ENCODE measurements around the gene EPHB1.

The EPHB1 gene

GRCh38 chr3:134944429-134944828 lies 149.4 kb downstream of the EPHB1 start:
- peaks cover 0 to 4% of the 10 kb centered on the region in 2 donors for H3K4me1 ChIP-seq (ENCODE audit: control insufficient read depth in 2 of 2, insufficient read depth in 1 of 2, low read depth in 1 of 2, low read length in 2 of 2)
- H3K4me2 ChIP-seq (ENCODE audit: insufficient read depth, low read length, poor library complexity, severe bottlenecking): no peak overlapping the region
- no peak overlapping the region for H2BK5ac ChIP-seq (ENCODE audit: low read length)
- H3K79me1 ChIP-seq (ENCODE audit: low read depth, low read length): no peaks in the 10 kb centered on the region
- H2AK5ac ChIP-seq (ENCODE audit: low read depth, low read length): no peak overlapping the region
- no CpG with 5 or more reads among the region's 1 CpG for WGBS, 2 donors (ENCODE audit: extremely low coverage in 2 of 2, insufficient read length in 2 of 2, insufficient replicate concordance in 1 of 2)
- H3K9me3 ChIP-seq (replicated peaks in 1 of 2; ENCODE audit: control insufficient read depth in 2 of 2, insufficient read depth in 1 of 2, low read depth in 1 of 2, low read length in 2 of 2): peaks cover 0 to 3% of the 10 kb centered on the region in 2 donors
- no peak overlapping the region for H2AFZ ChIP-seq (ENCODE audit: low read length)
- no peak for DNase-seq (ENCODE audit: low spot score)
- no peak overlapping the region for H3K9ac ChIP-seq (ENCODE audit: low read depth, low read length, poor library complexity)
- no peaks in the 10 kb centered on the region for H3K27me3 ChIP-seq (ENCODE audit: control insufficient read depth in 3 of 3, insufficient read depth in 3 of 3, low read depth in 1 of 3, low read length in 3 of 3)
- H3K23ac ChIP-seq (ENCODE audit: low read depth, low read length, poor library complexity): no peak overlapping the region
- no peaks in the 10 kb centered on the region for H3K36me3 ChIP-seq (replicated peaks in 1 of 2; ENCODE audit: control insufficient read depth in 2 of 2, insufficient read depth in 2 of 2, low read length in 2 of 2)
- H3K4me3 ChIP-seq (ENCODE audit: low read length in 2 of 2): no peak overlapping the region
- H4K91ac ChIP-seq (ENCODE audit: low read depth, low read length, poor library complexity): no peak overlapping the region
- H3K27ac ChIP-seq (replicated peaks; ENCODE audit: low read length): no peak overlapping the region
- H4K8ac ChIP-seq (ENCODE audit: low read depth, low read length): no peak overlapping the region
- H2BK120ac ChIP-seq (ENCODE audit: low read depth, low read length): no peak overlapping the region
- H2BK15ac ChIP-seq (ENCODE audit: low read length): no peak overlapping the region
- no peak overlapping the region for H3K18ac ChIP-seq (ENCODE audit: low read length)
- H2BK12ac ChIP-seq (ENCODE audit: low read length): no peak overlapping the region
- no peak overlapping the region for H3K4ac ChIP-seq (ENCODE audit: low read length)
- no peak overlapping the region for H3K14ac ChIP-seq (ENCODE audit: low read length)

- Histone ChIP-seq H2BK15ac (ENCODE audit: low read length) (no peak overlapping the region), H3K4me2 (ENCODE audit: insufficient read depth, low read length, poor library complexity, severe bottlenecking) (no peak overlapping the region), H3K4me1 (ENCODE audit: control insufficient read depth in 2 of 2, insufficient read depth in 1 of 2, low read depth in 1 of 2, low read length in 2 of 2) (no peaks in the 10 kb centered on the region), H2BK12ac (ENCODE audit: low read length) (no peak overlapping the region), H3K4me3 (ENCODE audit: low read length in 2 of 2) (no peak overlapping the region), H3K4ac (ENCODE audit: low read length) (no peak overlapping the region), H3K18ac (ENCODE audit: low read length) (no peak overlapping the region), H3K9me3 (replicated peaks in 1 of 2; ENCODE audit: control insufficient read depth in 2 of 2, insufficient read depth in 1 of 2, low read depth in 1 of 2, low read length in 2 of 2) (peaks cover 0 to 12% of the 10 kb centered on the region in 2 donors), H3K27me3 (ENCODE audit: control insufficient read depth in 3 of 3, insufficient read depth in 3 of 3, low read depth in 1 of 3, low read length in 3 of 3) (no peaks in the 10 kb centered on the region), H3K9ac (ENCODE audit: low read depth, low read length, poor library complexity) (no peak overlapping the region), H4K91ac (ENCODE audit: low read depth, low read length, poor library complexity) (no peak overlapping the region), H3K23ac (ENCODE audit: low read depth, low read length, poor library complexity) (no peak overlapping the region), H3K79me1 (ENCODE audit: low read depth, low read length) (no peaks in the 10 kb centered on the region), H2AK5ac (ENCODE audit: low read depth, low read length) (no peak overlapping the region), H2BK5ac (ENCODE audit: low read length) (no peak overlapping the region), H3K36me3 (replicated peaks in 1 of 2; ENCODE audit: control insufficient read depth in 2 of 2, insufficient read depth in 2 of 2, low read length in 2 of 2) (peaks cover 0 to 9% of the 10 kb centered on the region in 2 donors), H2AFZ (ENCODE audit: low read length) (no peak overlapping the region), H4K8ac (ENCODE audit: low read depth, low read length) (no peak overlapping the region), H3K14ac (ENCODE audit: low read length) (no peak overlapping the region), H3K27ac (replicated peaks; ENCODE audit: low read length) (no peak overlapping the region), H2BK120ac (ENCODE audit: low read depth, low read length) (no peak overlapping the region)
- DNase-seq (ENCODE audit: low spot score): no peak
- no CpG with 5 or more reads among the region's 2 CpGs for WGBS, 2 donors (ENCODE audit: extremely low coverage in 2 of 2, insufficient read length in 2 of 2, insufficient replicate concordance in 1 of 2)
Measured at GRCh38 chr3:134949150-134949549, 154.1 kb downstream of the EPHB1 start.

GRCh38 chr3:134952371-134952770 lies 157.3 kb downstream of the EPHB1 start:
- Histone ChIP-seq H3K4me3 (ENCODE audit: low read length in 2 of 2) (no peak overlapping the region), H2AK5ac (ENCODE audit: low read depth, low read length) (no peak overlapping the region), H3K27me3 (ENCODE audit: control insufficient read depth in 3 of 3, insufficient read depth in 3 of 3, low read depth in 1 of 3, low read length in 3 of 3) (no peaks in the 10 kb centered on the region), H4K91ac (ENCODE audit: low read depth, low read length, poor library complexity) (no peak overlapping the region), H3K4me2 (ENCODE audit: insufficient read depth, low read length, poor library complexity, severe bottlenecking) (no peak overlapping the region), H2BK12ac (ENCODE audit: low read length) (no peak overlapping the region), H2AFZ (ENCODE audit: low read length) (no peak overlapping the region), H3K14ac (ENCODE audit: low read length) (no peak overlapping the region), H3K23ac (ENCODE audit: low read depth, low read length, poor library complexity) (no peak overlapping the region), H3K27ac (replicated peaks; ENCODE audit: low read length) (no peak overlapping the region), H3K79me1 (ENCODE audit: low read depth, low read length) (no peaks in the 10 kb centered on the region), H3K4ac (ENCODE audit: low read length) (no peak overlapping the region), H3K18ac (ENCODE audit: low read length) (no peak overlapping the region), H3K9ac (ENCODE audit: low read depth, low read length, poor library complexity) (no peak overlapping the region), H3K36me3 (replicated peaks in 1 of 2; ENCODE audit: control insufficient read depth in 2 of 2, insufficient read depth in 2 of 2, low read length in 2 of 2) (peaks cover 0 to 9% of the 10 kb centered on the region in 2 donors), H2BK15ac (ENCODE audit: low read length) (no peak overlapping the region), H2BK5ac (ENCODE audit: low read length) (no peak overlapping the region), H2BK120ac (ENCODE audit: low read depth, low read length) (no peak overlapping the region), H4K8ac (ENCODE audit: low read depth, low read length) (no peak overlapping the region), H3K4me1 (ENCODE audit: control insufficient read depth in 2 of 2, insufficient read depth in 1 of 2, low read depth in 1 of 2, low read length in 2 of 2) (no peaks in the 10 kb centered on the region), H3K9me3 (replicated peaks in 1 of 2; ENCODE audit: control insufficient read depth in 2 of 2, insufficient read depth in 1 of 2, low read depth in 1 of 2, low read length in 2 of 2) (peaks cover 0 to 12% of the 10 kb centered on the region in 2 donors)
- DNase-seq (ENCODE audit: low spot score): no peak
- no CpG with 5 or more reads among the region's 1 CpG for WGBS, 2 donors (ENCODE audit: extremely low coverage in 2 of 2, insufficient read length in 2 of 2, insufficient replicate concordance in 1 of 2)

GRCh38 chr3:134955874-134956273 lies 160.8 kb downstream of the EPHB1 start:
- Histone ChIP-seq H3K9me3 (replicated peaks in 1 of 2; ENCODE audit: control insufficient read depth in 2 of 2, insufficient read depth in 1 of 2, low read depth in 1 of 2, low read length in 2 of 2) (peaks cover 0 to 8% of the 10 kb centered on the region in 2 donors), H4K91ac (ENCODE audit: low read depth, low read length, poor library complexity) (no peak overlapping the region), H3K4me3 (ENCODE audit: low read length in 2 of 2) (no peak overlapping the region), H3K27ac (replicated peaks; ENCODE audit: low read length) (no peak overlapping the region), H3K79me1 (ENCODE audit: low read depth, low read length) (no peaks in the 10 kb centered on the region), H3K14ac (ENCODE audit: low read length) (no peak overlapping the region), H3K9ac (ENCODE audit: low read depth, low read length, poor library complexity) (no peak overlapping the region), H2AK5ac (ENCODE audit: low read depth, low read length) (no peak overlapping the region), H3K36me3 (replicated peaks in 1 of 2; ENCODE audit: control insufficient read depth in 2 of 2, insufficient read depth in 2 of 2, low read length in 2 of 2) (peaks cover 0 to 9% of the 10 kb centered on the region in 2 donors), H2BK120ac (ENCODE audit: low read depth, low read length) (no peak overlapping the region), H2BK12ac (ENCODE audit: low read length) (no peak overlapping the region), H3K27me3 (ENCODE audit: control insufficient read depth in 3 of 3, insufficient read depth in 3 of 3, low read depth in 1 of 3, low read length in 3 of 3) (no peaks in the 10 kb centered on the region), H2AFZ (ENCODE audit: low read length) (no peak overlapping the region), H3K4me2 (ENCODE audit: insufficient read depth, low read length, poor library complexity, severe bottlenecking) (no peak overlapping the region), H3K23ac (ENCODE audit: low read depth, low read length, poor library complexity) (no peak overlapping the region), H3K4me1 (ENCODE audit: control insufficient read depth in 2 of 2, insufficient read depth in 1 of 2, low read depth in 1 of 2, low read length in 2 of 2) (peaks cover 0 to 13% of the 10 kb centered on the region in 2 donors), H3K18ac (ENCODE audit: low read length) (no peak overlapping the region), H4K8ac (ENCODE audit: low read depth, low read length) (no peak overlapping the region), H2BK5ac (ENCODE audit: low read length) (no peak overlapping the region), H3K4ac (ENCODE audit: low read length) (no peak overlapping the region), H2BK15ac (ENCODE audit: low read length) (no peak overlapping the region)
- DNase-seq (ENCODE audit: low spot score): no peak
- no CpG with 5 or more reads among the region's 2 CpGs for WGBS, 2 donors (ENCODE audit: extremely low coverage in 2 of 2, insufficient read length in 2 of 2, insufficient replicate concordance in 1 of 2)
